Loucy (cell line): ENCODE results near the gene MTHFSD.

Source experiments
- H2AFZ ChIP-seq: fragments of 200-600 bp; sonication (generic); 2 replicates; pipeline ENCODE4 v1.6.0; 2016; ENCODE audit warnings: antibody characterized with exemption, mild to moderate bottlenecking, low read length, moderate library complexity
- H3F3A ChIP-seq: fragments of 200-600 bp; 2 replicates; pipeline ENCODE4 v1.6.0; 2016; ENCODE audit warnings: antibody characterized with exemption, low read depth, mild to moderate bottlenecking
- H3K27me3 ChIP-seq: fragments of 200-600 bp; sonication (generic); 2 replicates; pipeline ENCODE4 v1.6.1; 2014; ENCODE audit warnings: low read length, mild to moderate bottlenecking; ENCODE audit not compliant: insufficient read depth, poor library complexity, severe bottlenecking
- H3K36me3 ChIP-seq: fragments of 200-600 bp; sonication (generic); 2 replicates; pipeline ENCODE4 v1.6.1; 2016; ENCODE audit warnings: low read length; ENCODE audit not compliant: insufficient read depth
- H3K4me1 ChIP-seq: fragments of 200-600 bp; sonication (generic); 2 replicates; pipeline ENCODE4 v1.5.1; 2014; ENCODE audit warnings: low read length, mild to moderate bottlenecking; ENCODE audit not compliant: insufficient read depth, poor library complexity, severe bottlenecking
- H3K4me2 ChIP-seq: fragments of 200-600 bp; sonication (generic); 2 replicates; pipeline ENCODE4 v1.6.0; 2014; ENCODE audit warnings: antibody characterized with exemption, low read length, low read depth, mild to moderate bottlenecking; ENCODE audit not compliant: poor library complexity, severe bottlenecking
- H3K4me3 ChIP-seq: fragments of 200-600 bp; sonication (generic); 2 replicates; pipeline ENCODE4 v1.5.1; 2014; ENCODE audit warnings: low read length, mild to moderate bottlenecking, mixed read lengths; ENCODE audit not compliant: poor library complexity, severe bottlenecking
- H3K79me2 ChIP-seq: fragments of 200-600 bp; sonication (generic); 2 replicates; pipeline ENCODE4 v1.6.1; 2014; ENCODE audit warnings: low read length; ENCODE audit not compliant: insufficient read depth
- H3K9ac ChIP-seq: fragments of 200-600 bp; sonication (generic); 2 replicates; pipeline ENCODE4 v1.6.0; 2014; ENCODE audit warnings: mild to moderate bottlenecking, low read depth, low read length, moderate library complexity; ENCODE audit not compliant: poor library complexity, severe bottlenecking
- H3K9me2 ChIP-seq: fragments of 200-600 bp; sonication (generic); replicated peaks from 2 replicates; pipeline ENCODE4 v1.6.1; 2016; ENCODE audit warnings: low read depth, low read length, mixed read lengths
- H3K9me3 ChIP-seq: fragments of 200-600 bp; sonication (generic); 2 replicates; pipeline ENCODE4 v1.6.1; 2014; ENCODE audit warnings: mild to moderate bottlenecking, antibody characterized with exemption, low read length, low read depth; ENCODE audit not compliant: insufficient read depth
- H4K20me1 ChIP-seq: fragments of 200-600 bp; sonication (generic); 2 replicates; pipeline ENCODE4 v1.6.0; 2014; ENCODE audit warnings: antibody characterized with exemption, low read length, mild to moderate bottlenecking; ENCODE audit not compliant: insufficient read depth, poor library complexity, severe bottlenecking
- CTCF ChIP-seq: fragments of 200-600 bp; sonication (generic); conservative IDR thresholded peaks from 2 replicates; pipeline ENCODE4 v1.5.1; 2014; ENCODE audit warnings: mild to moderate bottlenecking, antibody characterized with exemption, low read length
- EZH2phosphoT487 ChIP-seq: fragments of 200-600 bp; IDR thresholded peaks from 2 replicates; pipeline ENCODE4 v1.6.1; 2018; ENCODE audit warnings: antibody characterized with exemption, mild to moderate bottlenecking, moderate library complexity, borderline replicate concordance

The MTHFSD gene

GRCh38 chr16:86533767-86534351, 21.2 kb downstream of the MTHFSD start:
- TF ChIP-seq CTCF (no peak), EZH2phosphoT487 (no peak)
- Histone ChIP-seq H4K20me1 (no peaks in the 10 kb centered on the region), H3K27me3 (no peaks in the 10 kb centered on the region), H2AFZ (no peak overlapping the region), H3K9me2 (no peaks in the 10 kb centered on the region), H3K9ac (no peak overlapping the region), H3K4me2 (no peak overlapping the region), H3K9me3 (no peaks in the 10 kb centered on the region), H3K79me2 (no peaks in the 10 kb centered on the region), H3K4me1 (no peaks in the 10 kb centered on the region), H3F3A (no peaks in the 10 kb centered on the region), H3K36me3 (no peaks in the 10 kb centered on the region), H3K4me3 (no peak overlapping the region)

DNA sequence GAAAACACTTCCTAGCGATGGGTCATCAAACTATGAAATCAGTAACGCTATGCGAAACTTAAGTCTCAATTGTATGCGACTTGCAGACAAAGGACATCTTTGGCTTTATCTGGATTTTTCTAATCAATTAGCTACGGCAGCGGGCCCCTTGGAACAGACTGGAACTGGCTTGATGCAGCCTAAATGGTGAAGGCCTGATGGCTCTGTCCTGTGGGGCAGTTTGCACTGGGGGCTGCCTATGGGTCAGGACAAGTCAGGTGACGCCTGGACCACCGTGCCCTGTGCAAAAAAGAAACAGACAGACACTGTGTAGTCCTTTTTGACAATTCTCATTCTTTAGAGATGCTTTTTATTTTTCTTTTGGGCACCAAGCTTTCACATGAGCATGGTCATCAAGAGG, 22.0 kb downstream of the MTHFSD start:
- no peaks in the 10 kb centered on the region for H3K9me2 ChIP-seq
- H2AFZ ChIP-seq: no peak overlapping the region
- no peaks in the 10 kb centered on the region for H3F3A ChIP-seq
- no peaks in the 10 kb centered on the region for H3K27me3 ChIP-seq
- no peaks in the 10 kb centered on the region for H4K20me1 ChIP-seq
- H3K9me3 ChIP-seq: no peaks in the 10 kb centered on the region
- no peak overlapping the region for H3K4me2 ChIP-seq
- H3K4me1 ChIP-seq: no peaks in the 10 kb centered on the region
- no peaks in the 10 kb centered on the region for H3K36me3 ChIP-seq
- H3K4me3 ChIP-seq: no peak overlapping the region
- H3K79me2 ChIP-seq: no peaks in the 10 kb centered on the region
- TF ChIP-seq EZH2phosphoT487 (no peak), CTCF (no peak)
- H3K9ac ChIP-seq: no peak overlapping the region

GRCh38 chr16:86532526-86532815, 22.6 kb downstream of the MTHFSD start:
- Histone ChIP-seq H3K4me3 (no peak overlapping the region), H3F3A (no peaks in the 10 kb centered on the region), H4K20me1 (no peaks in the 10 kb centered on the region), H3K9ac (no peak overlapping the region), H3K9me3 (no peaks in the 10 kb centered on the region), H2AFZ (no peak overlapping the region), H3K4me1 (no peaks in the 10 kb centered on the region), H3K9me2 (no peaks in the 10 kb centered on the region), H3K27me3 (no peaks in the 10 kb centered on the region), H3K79me2 (no peaks in the 10 kb centered on the region), H3K36me3 (no peaks in the 10 kb centered on the region), H3K4me2 (no peak overlapping the region)
- no peak for TF ChIP-seq CTCF
- no peak for TF ChIP-seq EZH2phosphoT487
